Measurements from ENCODE around the gene REL. TPM values are rescaled to one million over a fixed set of nuclear protein-coding genes. Genes with fewer than 3 reads are reported as not detected.
"Not testable (repeated sequence)": the region's sequence is repeated elsewhere in the genome, so short reads cannot be mapped to it uniquely, and the experiment has no call there.

The REL gene
- total and polyA plus RNA-seq, 9 of the 15 experiments (the other 6 are each of a cell fraction or from before 2014, with no cell fraction given): 0.63 to 8.6 (median 6.3) TPM

DNA sequence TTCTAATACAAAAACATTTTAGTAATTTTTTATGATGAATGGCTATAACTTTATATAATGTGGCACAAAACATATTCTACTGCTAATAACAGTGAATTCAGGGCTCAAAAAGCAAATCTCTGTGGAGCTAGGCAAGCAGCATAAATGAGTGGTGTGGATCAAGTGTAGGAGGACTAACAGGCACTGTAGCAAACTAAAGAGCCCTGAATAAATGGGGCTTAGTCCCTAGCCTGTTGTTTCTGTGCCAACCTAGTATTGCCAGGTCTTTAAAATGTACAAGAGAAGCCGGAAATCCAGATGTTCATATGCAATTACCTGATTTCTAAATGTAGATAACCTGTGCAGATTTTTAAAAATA lies 18.5 kb downstream of the REL start (continued):
- TF ChIP-seq STAT5A (IDR thresholded peaks at IDR 0.05; ENCODE audit: borderline replicate concordance, low read length) (no peak), NR4A1 (CRISPR knock-in tag; IDR thresholded peaks at IDR 0.05) (no peak), NR4A1 (tag; IDR thresholded peaks at IDR 0.05) (no peak), WHSC1 (IDR thresholded peaks at IDR 0.05; ENCODE audit: low read length) (no peak), POLR2A (conservative IDR thresholded peaks at IDR 0.05) (no peak), ZNF830 (CRISPR knock-in tag; IDR thresholded peaks at IDR 0.05) (no peak), THRAP3 (IDR thresholded peaks at IDR 0.05; ENCODE audit: borderline replicate concordance) (no peak)

DNA sequence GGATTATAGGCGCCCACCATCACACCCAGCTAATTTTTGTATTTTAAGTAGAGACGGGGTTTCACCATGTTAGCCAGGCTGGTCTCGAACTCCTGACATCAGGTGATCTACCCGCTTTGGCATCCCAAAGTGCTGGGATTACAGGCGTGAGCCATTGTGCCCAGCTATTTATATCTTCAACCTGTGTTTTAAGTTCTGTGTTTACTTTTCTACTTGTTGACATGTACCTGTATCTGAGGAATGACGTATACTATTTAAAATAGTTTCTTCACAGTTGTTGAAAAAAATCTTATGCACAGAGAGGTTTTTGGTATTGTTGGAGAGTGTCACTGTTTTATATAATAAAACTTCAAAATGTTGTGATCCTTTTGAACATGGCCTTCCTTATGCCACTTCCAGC lies 19.9 kb downstream of the REL start:
- DNase-seq (ENCODE audit: extremely low read depth in 1 of 4, low spot score in 3 of 4); in situ Hi-C loops (cut with MboI); H3K9me1 ChIP-seq (ENCODE audit: control insufficient read depth, insufficient read depth, low read length); H2AFZ ChIP-seq (ENCODE audit: low read depth, low read length); H3K4me1 ChIP-seq (replicated peaks in 1 of 2; ENCODE audit: control insufficient read depth in 2 of 2, insufficient read depth in 2 of 2, low read length in 2 of 2); H3K79me2 ChIP-seq (ENCODE audit: control insufficient read depth, insufficient read depth, low read length); intact Hi-C loops (cut with micrococcal nuclease); FAIRE-seq; H3K27ac ChIP-seq (ENCODE audit: extremely low read depth, low read depth, low read length); H3K9ac ChIP-seq (ENCODE audit: insufficient read depth in 1 of 2, low read depth in 2 of 2, low read length in 2 of 2); H3K9me3 ChIP-seq (replicated peaks; ENCODE audit: control insufficient read depth, insufficient read depth, low read depth, low read length); H3K4me3 ChIP-seq; H3K27me3 ChIP-seq (ENCODE audit: control insufficient read depth in 2 of 2, insufficient read depth in 2 of 2, low read length in 2 of 2); H4K20me1 ChIP-seq (replicated peaks; ENCODE audit: control insufficient read depth, insufficient read depth, low read length); BruUV-seq (replicated peaks); POLR2A ChIA-PET; CTCF ChIA-PET (ENCODE audit: low intra/inter-chr PET ratio); ATAC-seq; H3K4me2 ChIP-seq (ENCODE audit: insufficient read depth, low read length): not testable (repeated sequence)
- H3K36me3 ChIP-seq (ENCODE audit: control insufficient read depth, insufficient read depth, low read length): peaks cover 60% of the 10 kb centered on the region
- 98% methylated on average over 6 of the region's 6 CpGs for WGBS (ENCODE audit: insufficient coverage, low coverage, missing lambda C conversion rate)

DNA sequence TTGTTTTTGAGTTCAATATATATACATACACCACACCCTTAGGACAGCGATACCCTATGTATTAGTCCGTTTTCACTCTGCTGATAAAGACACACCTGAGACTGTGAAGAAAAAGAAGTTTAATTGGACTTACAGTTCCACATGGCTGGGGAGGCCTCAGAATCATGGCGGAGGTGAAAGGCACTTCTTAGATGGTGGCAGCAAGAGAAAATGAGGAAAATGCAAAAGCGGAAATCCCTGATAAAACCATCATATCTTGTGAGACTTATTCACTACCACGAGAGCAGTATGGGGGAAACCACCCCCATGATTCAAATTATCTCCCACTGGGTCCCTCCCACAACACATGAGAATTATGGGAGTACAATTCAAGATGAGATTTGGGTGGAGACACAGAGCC lies 24.5 kb downstream of the REL start:
- FAIRE-seq; H3K4me3 ChIP-seq; intact Hi-C loops (cut with micrococcal nuclease); H3K27ac ChIP-seq (ENCODE audit: extremely low read depth, low read depth, low read length); H3K79me2 ChIP-seq (ENCODE audit: control insufficient read depth, insufficient read depth, low read length); BruUV-seq (replicated peaks); H3K9me3 ChIP-seq (replicated peaks; ENCODE audit: control insufficient read depth, insufficient read depth, low read depth, low read length); DNase-seq (ENCODE audit: extremely low read depth in 1 of 4, low spot score in 3 of 4); H2AFZ ChIP-seq (ENCODE audit: low read depth, low read length); H4K20me1 ChIP-seq (replicated peaks; ENCODE audit: control insufficient read depth, insufficient read depth, low read length); H3K9ac ChIP-seq (ENCODE audit: insufficient read depth in 1 of 2, low read depth in 2 of 2, low read length in 2 of 2); H3K27me3 ChIP-seq (ENCODE audit: control insufficient read depth in 2 of 2, insufficient read depth in 2 of 2, low read length in 2 of 2); H3K9me1 ChIP-seq (ENCODE audit: control insufficient read depth, insufficient read depth, low read length); in situ Hi-C loops (cut with MboI); CTCF ChIA-PET (ENCODE audit: low intra/inter-chr PET ratio); H3K4me1 ChIP-seq (replicated peaks in 1 of 2; ENCODE audit: control insufficient read depth in 2 of 2, insufficient read depth in 2 of 2, low read length in 2 of 2); H3K4me2 ChIP-seq (ENCODE audit: insufficient read depth, low read length); ATAC-seq: not testable (repeated sequence)
- 69% methylated on average over 5 of the region's 5 CpGs for WGBS (ENCODE audit: insufficient coverage, low coverage, missing lambda C conversion rate)
- peaks cover 28% of the 10 kb centered on the region; the same call in 2 of the 3 replicates for H3K36me3 ChIP-seq (ENCODE audit: control insufficient read depth, insufficient read depth, low read length)
- POLR2A ChIA-PET: interaction anchor here (0.7 kb wide), 1 partner anchor 74 kb away, joined by 3 read pairs; no protein-coding TSS in a partner anchor
